ENCODE data around the gene HOMEZ.

GRCh38 chr14:23228812-23229211, 57.1 kb downstream of the HOMEZ start:
- TF ChIP-seq MAX (IDR thresholded peaks at IDR 0.05; ENCODE audit: insufficient read depth, insufficient read length) (no peak), POLR2A (IDR thresholded peaks at IDR 0.05; ENCODE audit: low read depth, low read length) (no peak), CTCF (IDR thresholded peaks at IDR 0.05; ENCODE audit: extremely low read depth in 1 of 2, insufficient read depth in 1 of 2, low read depth in 1 of 2, low read length in 2 of 2) (no peak), EZH2 (IDR thresholded peaks at IDR 0.05; ENCODE audit: borderline replicate concordance, low read depth, low read length, severe bottlenecking) (no peak)

Measured in endothelial cell of umbilical vein (primary cell).